Measurements from ENCODE around the gene CAB39. TPM values are rescaled to one million over a fixed set of nuclear protein-coding genes. Genes with fewer than 3 reads are reported as not detected.
A peak's percentile ranks its signal among the peaks of the same experiment; 100 is the strongest.

CAB39 gene
- total RNA-seq, 4 donors from 2014 or later = 88.5 to 115 (median 108) TPM

DNA sequence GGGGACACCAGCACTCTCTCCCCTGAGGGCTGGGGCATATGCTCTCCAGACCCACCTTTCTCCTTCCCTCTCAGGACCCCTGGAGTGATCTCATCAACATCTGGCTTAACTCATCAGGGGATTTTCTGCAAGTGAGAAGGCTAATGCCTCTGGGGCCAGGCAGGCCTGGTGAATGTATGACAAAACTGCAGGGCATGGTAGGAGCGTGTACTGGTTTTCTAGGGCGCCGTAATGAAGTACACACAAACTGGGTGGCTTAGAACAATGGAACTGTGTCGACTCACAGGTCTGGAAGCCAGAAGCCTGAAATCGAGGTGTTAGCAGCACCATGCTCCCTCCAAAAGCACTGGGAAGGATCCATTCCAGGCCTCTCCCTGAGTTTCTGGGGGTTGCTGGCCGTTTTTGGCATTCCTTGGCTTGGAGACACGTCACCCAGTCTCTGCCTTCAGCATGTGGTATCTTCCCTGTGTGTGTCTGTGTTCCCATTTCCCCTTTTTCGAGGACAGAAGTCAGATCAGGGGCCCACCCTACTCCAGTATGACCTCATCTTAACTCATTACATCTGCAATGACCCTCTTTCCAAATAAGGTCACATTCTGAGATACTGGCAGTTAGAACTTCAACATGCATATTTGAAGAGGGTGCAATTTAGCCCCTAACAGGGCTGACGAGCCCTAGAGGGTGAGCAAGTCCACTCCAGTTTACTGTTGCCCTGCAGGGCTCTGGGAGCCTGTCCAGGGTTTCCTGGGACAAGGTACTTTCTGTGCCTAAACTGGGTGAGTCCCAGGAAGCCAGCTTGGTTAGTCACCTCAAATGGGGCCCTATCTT is 45.5 kb upstream of the CAB39 start:
- Histone ChIP-seq H3K27me3 (no peaks in the 10 kb centered on the region), H3K9me3 (no peaks in the 10 kb centered on the region), H3K4me3 (no peak overlapping the region), H3K4me1 (peaks cover 0 to 8% (median 0%) of the 10 kb centered on the region in 3 donors), H3K36me3 (no peaks in the 10 kb centered on the region), H3K27ac (peak overlapping the region in 2 of 4 donors; percentile 50 to 59)
- TF ChIP-seq, protein P1, sequence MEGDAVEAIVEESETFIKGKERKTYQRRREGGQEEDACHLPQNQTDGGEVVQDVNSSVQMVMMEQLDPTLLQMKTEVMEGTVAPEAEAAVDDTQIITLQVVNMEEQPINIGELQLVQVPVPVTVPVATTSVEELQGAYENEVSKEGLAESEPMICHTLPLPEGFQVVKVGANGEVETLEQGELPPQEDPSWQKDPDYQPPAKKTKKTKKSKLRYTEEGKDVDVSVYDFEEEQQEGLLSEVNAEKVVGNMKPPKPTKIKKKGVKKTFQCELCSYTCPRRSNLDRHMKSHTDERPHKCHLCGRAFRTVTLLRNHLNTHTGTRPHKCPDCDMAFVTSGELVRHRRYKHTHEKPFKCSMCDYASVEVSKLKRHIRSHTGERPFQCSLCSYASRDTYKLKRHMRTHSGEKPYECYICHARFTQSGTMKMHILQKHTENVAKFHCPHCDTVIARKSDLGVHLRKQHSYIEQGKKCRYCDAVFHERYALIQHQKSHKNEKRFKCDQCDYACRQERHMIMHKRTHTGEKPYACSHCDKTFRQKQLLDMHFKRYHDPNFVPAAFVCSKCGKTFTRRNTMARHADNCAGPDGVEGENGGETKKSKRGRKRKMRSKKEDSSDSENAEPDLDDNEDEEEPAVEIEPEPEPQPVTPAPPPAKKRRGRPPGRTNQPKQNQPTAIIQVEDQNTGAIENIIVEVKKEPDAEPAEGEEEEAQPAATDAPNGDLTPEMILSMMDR (IDR thresholded peaks at IDR 0.05) = no peak
- TF ChIP-seq EP300 (IDR thresholded peaks at IDR 0.05) = no peak
- no peak for TF ChIP-seq POLR2AphosphoS5 (IDR thresholded peaks at IDR 0.05)
- 60 to 80% methylated on average over 1 to 7 of the region's 9 CpGs for WGBS, 2 donors (ENCODE audit: low coverage in 1 of 2)
- peak; percentile 52 for ATAC-seq

DNA sequence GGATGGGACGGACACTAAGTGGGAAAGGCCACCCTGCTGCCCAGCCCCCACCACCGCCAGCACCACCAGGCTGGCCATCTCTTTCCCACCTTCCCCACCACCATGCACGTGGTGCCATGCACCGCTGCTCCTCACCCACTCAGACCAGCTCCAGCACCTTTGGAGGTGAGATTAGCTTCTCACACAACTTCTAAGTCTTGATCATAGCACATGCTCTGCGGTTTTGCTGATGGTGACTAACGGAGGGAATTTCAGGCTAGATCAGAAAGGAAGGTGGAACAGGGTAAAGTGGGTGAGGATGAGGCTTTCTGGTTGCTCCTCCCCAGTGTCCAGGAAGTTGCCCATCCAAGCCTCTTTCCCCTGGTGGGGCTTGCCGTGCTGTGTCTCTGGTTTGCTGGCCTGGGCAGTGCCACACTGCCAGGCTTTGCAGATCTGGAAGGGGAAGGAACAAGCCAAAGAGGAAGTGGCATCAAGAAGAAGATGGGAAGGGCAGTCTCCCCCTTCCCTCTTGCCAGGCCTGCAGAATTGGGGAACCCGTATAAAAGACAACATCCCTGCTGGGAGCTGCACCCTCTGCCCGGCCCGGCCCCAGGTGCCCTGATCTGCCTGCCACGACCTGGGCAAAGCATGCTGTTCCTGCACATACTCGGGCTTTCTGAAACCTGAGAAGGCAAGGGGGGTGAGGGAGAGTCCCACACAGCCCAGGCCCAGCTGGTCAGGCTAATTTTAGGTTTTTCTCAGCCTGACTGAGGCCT is 44.3 kb upstream of the CAB39 start:
- Histone ChIP-seq H3K27me3 (no peaks in the 10 kb centered on the region), H3K9me3 (no peaks in the 10 kb centered on the region), H3K36me3 (no peaks in the 10 kb centered on the region), H3K4me1 (peaks cover 0 to 8% (median 0%) of the 10 kb centered on the region in 3 donors), H3K27ac (peak overlapping the region in 2 of 4 donors; percentile 50 to 59), H3K4me3 (no peak overlapping the region)
- peak; percentile 62 for ATAC-seq
- WGBS, 2 donors (ENCODE audit: low coverage in 1 of 2) = 80 to 94% methylated on average over 1 to 4 of the region's 12 CpGs
- TF ChIP-seq POLR2AphosphoS5 (IDR thresholded peaks at IDR 0.05) (no peak), POLR2A (IDR thresholded peaks at IDR 0.05) (no peak), EP300 (IDR thresholded peaks at IDR 0.05) (no peak)
- TF ChIP-seq, protein P1 (IDR thresholded peaks at IDR 0.05) = no peak

DNA sequence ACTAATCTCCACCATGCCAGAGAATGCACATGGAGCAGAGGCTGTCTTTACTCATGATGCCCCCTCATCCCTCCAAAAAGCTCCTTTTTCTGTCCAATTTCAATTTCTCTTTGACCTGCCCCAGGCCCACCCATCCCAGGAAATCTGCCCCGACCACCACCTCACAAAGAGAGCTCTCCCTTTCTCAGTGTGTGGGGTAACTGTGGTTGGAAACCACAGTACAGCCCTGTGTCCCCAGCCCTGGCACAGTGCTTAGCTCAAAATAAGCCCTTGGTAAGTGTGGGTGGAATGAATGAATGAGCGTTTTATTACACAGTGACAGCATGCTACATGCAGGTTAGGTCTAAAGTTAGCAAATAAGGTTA is 43.7 kb upstream of the CAB39 start:
- TF ChIP-seq POLR2AphosphoS5 (IDR thresholded peaks at IDR 0.05) = no peak
- 86% methylated on average over 1 of the region's 2 CpGs; no CpG with 5 or more reads in 1 of the 2 donors for WGBS, 2 donors (ENCODE audit: low coverage in 1 of 2)
- peaks cover 0 to 8% (median 0%) of the 10 kb centered on the region in 3 donors for H3K4me1 ChIP-seq
- no peaks in the 10 kb centered on the region for H3K36me3 ChIP-seq
- H3K27ac ChIP-seq = peak overlapping the region in 1 of 4 donors; percentile 29
- no peak for ATAC-seq
- H3K9me3 ChIP-seq = no peaks in the 10 kb centered on the region
- no peaks in the 10 kb centered on the region for H3K27me3 ChIP-seq
- H3K4me3 ChIP-seq = no peak overlapping the region

DNA sequence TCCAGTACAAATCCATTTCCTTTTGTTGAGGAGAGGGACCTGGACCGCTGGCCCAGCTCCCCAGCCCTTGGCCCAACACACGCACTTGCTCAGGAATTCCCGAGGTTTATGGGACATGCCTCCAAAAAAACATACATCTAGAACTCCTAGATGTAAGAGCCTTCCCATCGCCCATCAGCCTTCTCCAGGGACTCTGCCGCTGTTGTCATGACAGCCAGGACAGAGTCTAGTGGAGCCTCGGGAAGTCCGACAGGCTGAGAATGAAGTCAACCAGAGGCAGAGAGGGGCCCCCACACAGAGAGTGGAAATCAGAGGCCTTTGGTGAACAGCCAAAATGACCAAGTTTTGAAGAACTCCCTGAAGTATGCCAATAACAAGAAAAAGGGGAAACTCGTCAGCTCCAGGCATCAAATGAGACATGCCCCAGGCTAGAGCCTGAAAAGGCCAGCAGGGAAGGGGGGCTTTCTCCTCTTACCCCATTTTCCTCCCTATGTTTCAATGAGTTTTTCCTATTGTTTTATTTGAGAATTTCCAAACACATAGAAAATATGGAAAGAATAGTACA is 43.2 kb upstream of the CAB39 start:
- ATAC-seq = no peak
- Histone ChIP-seq H3K4me3 (no peak overlapping the region), H3K36me3 (no peaks in the 10 kb centered on the region), H3K9me3 (no peaks in the 10 kb centered on the region), H3K27me3 (no peaks in the 10 kb centered on the region), H3K4me1 (peaks cover 0 to 3% (median 0%) of the 10 kb centered on the region in 3 donors), H3K27ac (peak overlapping the region in 1 of 4 donors; percentile 29)
- 67 to 80% methylated on average over 1 to 3 of the region's 8 CpGs for WGBS, 2 donors (ENCODE audit: low coverage in 1 of 2)
- TF ChIP-seq POLR2AphosphoS5 (IDR thresholded peaks at IDR 0.05) (no peak), EP300 (IDR thresholded peaks at IDR 0.05) (no peak)

DNA sequence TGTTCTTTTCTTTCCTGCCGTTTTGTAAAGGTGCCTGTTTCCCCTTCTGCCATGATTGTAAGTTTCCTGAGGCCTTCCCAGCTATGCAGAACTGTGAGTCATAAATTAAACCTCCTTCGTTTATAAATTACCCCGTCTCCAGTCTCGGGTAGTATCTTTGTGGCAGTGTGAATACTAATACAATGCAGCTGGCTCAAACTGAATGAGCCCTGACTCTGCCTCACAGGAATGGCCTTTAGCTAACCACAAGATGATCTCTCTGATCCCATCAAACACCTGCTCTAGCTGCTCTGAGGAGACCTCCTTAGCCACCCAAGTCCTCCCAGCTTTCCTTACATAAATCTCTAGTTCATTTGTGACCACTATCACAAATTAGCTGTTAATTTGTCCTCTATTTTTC is 41.5 kb upstream of the CAB39 start:
- TF ChIP-seq POLR2A (IDR thresholded peaks at IDR 0.05) (no peak), EP300 (IDR thresholded peaks at IDR 0.05) (no peak), POLR2AphosphoS5 (IDR thresholded peaks at IDR 0.05) (no peak)
- TF ChIP-seq, protein P1 (IDR thresholded peaks at IDR 0.05) = no peak
- 23 to 35% methylated on average over 4 of the region's 4 CpGs for WGBS, 2 donors (ENCODE audit: low coverage in 1 of 2)
- Histone ChIP-seq H3K4me3 (no peak overlapping the region), H3K4me1 (no peaks in the 10 kb centered on the region), H3K27me3 (no peaks in the 10 kb centered on the region), H3K36me3 (no peaks in the 10 kb centered on the region), H3K9me3 (no peaks in the 10 kb centered on the region), H3K27ac (no peak overlapping the region)
- ATAC-seq = no peak
